OCI-LY7 (cell line): ENCODE measurements around the gene DNAJB12. TPM values are rescaled to one million over a fixed set of nuclear protein-coding genes. Genes with fewer than 3 reads are reported as not detected.

Experiments
- BruUV-seq: library from RNA; stranded (reverse); fragments of 400-500 nt; replicated peaks from 2 replicates; lab custom pipeline; 2021; lab: Mats Ljungman, UMichigan
- CTCF ChIA-PET: fragments of 300-600 bp; sonication (Branson Sonifier 250); formaldehyde crosslinking; loops from one replicate; lab custom pipeline; 2022; ENCODE audit warnings: antibody characterized with exemption; ENCODE audit not compliant: unreplicated experiment; lab: Charles Lee
- POLR2A ChIA-PET: fragments of 300-600 bp; sonication (Branson Sonifier 250); formaldehyde crosslinking; loops from one replicate; lab custom pipeline; 2022; ENCODE audit warnings: antibody characterized with exemption; lab: Charles Lee
- DNase-seq: peaks from one replicate; pipeline ENCODE4 v3.0.0-alpha.2; 2015; ENCODE audit warnings: low spot score
- H2AFZ ChIP-seq: fragments of 200-600 bp; sonication (generic), shearing (Covaris generic); 2 replicates; pipeline ENCODE4 v1.6.1; 2014; ENCODE audit warnings: mild to moderate bottlenecking, antibody characterized with exemption, low read length, moderate library complexity
- H3K27ac ChIP-seq: fragments of 200-600 bp; sonication (generic); 2 replicates; pipeline ENCODE4 v1.5.1; 2014; ENCODE audit warnings: mixed run types, low read depth, mild to moderate bottlenecking, moderate library complexity, low read length, inconsistent platforms; ENCODE audit not compliant: poor library complexity, severe bottlenecking
- H3K36me3 ChIP-seq: fragments of 200-600 bp; sonication (generic); 2 replicates; pipeline ENCODE4 v1.6.1; 2014; ENCODE audit warnings: mild to moderate bottlenecking, antibody characterized with exemption, low read length, moderate library complexity, mixed read lengths; ENCODE audit not compliant: insufficient read depth
- H3K4me1 ChIP-seq: fragments of 200-600 bp; sonication (generic); 2 replicates; pipeline ENCODE4 v1.5.1; 2014; ENCODE audit warnings: mild to moderate bottlenecking, low read length; ENCODE audit not compliant: insufficient read depth, poor library complexity, severe bottlenecking
- H3K4me2 ChIP-seq: fragments of 200-600 bp; sonication (generic); 2 replicates; pipeline ENCODE4 v1.6.1; 2014; ENCODE audit warnings: mild to moderate bottlenecking, low read length
- H3K4me3 ChIP-seq: fragments of 200-600 bp; sonication (generic); 2 replicates; pipeline ENCODE4 v1.5.1; 2014; ENCODE audit warnings: mild to moderate bottlenecking, low read depth, low read length; ENCODE audit not compliant: poor library complexity, severe bottlenecking
- H3K79me2 ChIP-seq: fragments of 200-600 bp; sonication (generic); 2 replicates; pipeline ENCODE4 v1.6.1; 2016; ENCODE audit warnings: low read depth, mild to moderate bottlenecking, low read length, moderate library complexity, mixed read lengths; ENCODE audit not compliant: insufficient read depth
- H3K9me2 ChIP-seq: fragments of 200-600 bp; sonication (generic); 2 replicates; pipeline ENCODE4 v1.6.1; 2016; ENCODE audit warnings: mild to moderate bottlenecking, low read length, mixed read lengths; ENCODE audit not compliant: insufficient read depth
- H3K9me3 ChIP-seq: fragments of 200-600 bp; sonication (generic); 2 replicates; pipeline ENCODE4 v1.6.1; 2014; ENCODE audit warnings: mild to moderate bottlenecking, mixed run types, low read length, mixed read lengths
- H4K20me1 ChIP-seq: fragments of 200-600 bp; sonication (generic); 2 replicates; pipeline ENCODE4 v1.6.1; 2014; ENCODE audit warnings: mild to moderate bottlenecking, antibody characterized with exemption, low read length, moderate library complexity, mixed read lengths; ENCODE audit not compliant: insufficient read depth
- EZH2phosphoT487 ChIP-seq: fragments of 200-600 bp; sonication (generic); IDR thresholded peaks from 2 replicates; pipeline ENCODE4 v1.6.1; 2018; ENCODE audit warnings: low read depth, borderline replicate concordance, mild to moderate bottlenecking, mixed run types, antibody characterized with exemption, low read length, moderate library complexity, mixed read lengths
- intact Hi-C: fragments of 100-400 bp; cut with micrococcal nuclease; formaldehyde crosslinking; loops from one replicate; pipeline ENCODE4 v1.10.0; 2022; ENCODE audit not compliant: unreplicated experiment
- total RNA-seq, 2 experiments: library from RNA; depleted of rRNA in 1 of 2; stranded (reverse); fragments of >200 nt in 1 of 2; shearing (Covaris generic) in 1 of 2; gene quantifications; 2 replicates each; pipeline ENCODE4 v1.2.3, GENCODE V29; 2014 to 2022
- TF ChIP-seq, protein P1 (sequence below): fragments of 200-600 bp; sonication (generic); conservative IDR thresholded peaks from 2 replicates; pipeline ENCODE4 v1.5.1; 2014; ENCODE audit warnings: mild to moderate bottlenecking, antibody characterized with exemption, low read length, moderate library complexity, mixed read lengths

Gene DNAJB12
- total RNA-seq, 2 experiments from 2014 or later = 27.4 to 28.3 TPM

DNA sequence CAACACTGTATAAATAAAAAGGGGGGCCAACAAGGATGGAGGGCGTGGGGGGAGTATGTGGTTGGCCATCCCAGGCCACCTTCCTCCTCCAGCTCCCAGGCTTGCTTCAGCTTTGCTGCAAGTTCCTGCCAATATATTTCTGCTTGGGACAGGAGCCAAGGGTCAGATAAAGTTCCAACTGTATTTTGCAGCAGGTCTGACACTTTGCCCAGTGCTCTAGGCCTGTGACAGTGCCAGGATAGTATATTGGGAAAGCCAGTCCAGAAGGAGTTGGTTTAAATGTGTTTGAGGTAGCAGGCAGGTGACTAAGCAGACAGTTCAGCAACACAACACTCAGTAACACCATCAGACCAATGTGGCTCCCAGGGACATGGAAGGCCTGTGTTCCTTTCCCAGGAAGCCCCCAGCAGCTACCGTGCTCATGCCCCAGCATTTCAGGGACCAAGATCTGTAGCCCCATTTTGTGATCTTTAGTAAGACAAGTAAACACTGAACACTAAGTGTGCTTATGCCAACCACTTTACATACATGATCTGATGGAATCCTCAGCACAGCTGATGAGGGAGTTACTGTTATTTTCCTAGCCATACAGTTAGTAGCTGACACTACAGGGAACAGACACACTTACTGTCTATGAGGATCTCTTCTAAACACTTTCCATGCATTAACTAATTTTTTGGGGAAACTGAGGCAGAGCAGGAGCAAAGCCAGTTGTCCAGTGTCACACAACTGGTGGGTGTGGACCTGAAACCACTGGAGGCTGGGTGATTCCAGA is 38.9 kb downstream of the DNAJB12 start:
- no peak overlapping the region for H3K27ac ChIP-seq
- POLR2A ChIA-PET = interaction anchor here (1.6 to 1.8 kb wide), 2 partner anchors 10 to 12 kb away, joined by 4 to 5 read pairs; no protein-coding TSS in a partner anchor

GRCh38 chr10:72315054-72315453 is 39.7 kb downstream of the DNAJB12 start:
- H3K79me2 ChIP-seq = no peaks in the 10 kb centered on the region
- no peaks in the 10 kb centered on the region for H4K20me1 ChIP-seq
- DNase-seq = no peak
- no peaks in the 10 kb centered on the region for H3K9me3 ChIP-seq
- H2AFZ ChIP-seq = no peak overlapping the region
- H3K36me3 ChIP-seq = no peaks in the 10 kb centered on the region
- CTCF ChIA-PET = no interaction called here
- no peak overlapping the region for H3K27ac ChIP-seq
- no peaks in the 10 kb centered on the region for H3K9me2 ChIP-seq
- intact Hi-C loops = loop anchor here (10.0 kb wide), 1 partner anchor 460 kb away; the partner anchor contains the start of gene PSAP
- POLR2A ChIA-PET = interaction anchor here (1.8 kb wide), 1 partner anchor 9 kb away, joined by 5 read pairs; no protein-coding TSS in a partner anchor
- H3K4me2 ChIP-seq = no peak overlapping the region
- no TSS peak for BruUV-seq
- peaks cover 41% of the 10 kb centered on the region for H3K4me1 ChIP-seq
- H3K4me3 ChIP-seq = no peak overlapping the region
- TF ChIP-seq EZH2phosphoT487 = no peak
- TF ChIP-seq, protein P1, sequence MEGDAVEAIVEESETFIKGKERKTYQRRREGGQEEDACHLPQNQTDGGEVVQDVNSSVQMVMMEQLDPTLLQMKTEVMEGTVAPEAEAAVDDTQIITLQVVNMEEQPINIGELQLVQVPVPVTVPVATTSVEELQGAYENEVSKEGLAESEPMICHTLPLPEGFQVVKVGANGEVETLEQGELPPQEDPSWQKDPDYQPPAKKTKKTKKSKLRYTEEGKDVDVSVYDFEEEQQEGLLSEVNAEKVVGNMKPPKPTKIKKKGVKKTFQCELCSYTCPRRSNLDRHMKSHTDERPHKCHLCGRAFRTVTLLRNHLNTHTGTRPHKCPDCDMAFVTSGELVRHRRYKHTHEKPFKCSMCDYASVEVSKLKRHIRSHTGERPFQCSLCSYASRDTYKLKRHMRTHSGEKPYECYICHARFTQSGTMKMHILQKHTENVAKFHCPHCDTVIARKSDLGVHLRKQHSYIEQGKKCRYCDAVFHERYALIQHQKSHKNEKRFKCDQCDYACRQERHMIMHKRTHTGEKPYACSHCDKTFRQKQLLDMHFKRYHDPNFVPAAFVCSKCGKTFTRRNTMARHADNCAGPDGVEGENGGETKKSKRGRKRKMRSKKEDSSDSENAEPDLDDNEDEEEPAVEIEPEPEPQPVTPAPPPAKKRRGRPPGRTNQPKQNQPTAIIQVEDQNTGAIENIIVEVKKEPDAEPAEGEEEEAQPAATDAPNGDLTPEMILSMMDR = no peak

More for the DNA sequence above, 38.9 kb downstream of the DNAJB12 start:
- H3K4me2 ChIP-seq = no peak overlapping the region
- H3K9me2 ChIP-seq = no peaks in the 10 kb centered on the region
- no peak overlapping the region for H3K4me3 ChIP-seq
- H2AFZ ChIP-seq = no peak overlapping the region
- CTCF ChIA-PET = interaction anchor here (0.6 to 0.9 kb wide), 2 partner anchors 11 to 41 kb away, joined by 3 read pairs; no protein-coding TSS in a partner anchor
- no TSS peak for BruUV-seq
- H4K20me1 ChIP-seq = no peaks in the 10 kb centered on the region
- peaks cover 48% of the 10 kb centered on the region for H3K4me1 ChIP-seq
- intact Hi-C loops = loop anchor here (10.0 kb wide), 1 partner anchor 461 kb away; the partner anchor contains the start of gene PSAP
- H3K79me2 ChIP-seq = no peaks in the 10 kb centered on the region
- TF ChIP-seq, protein P1 = no peak
- no peak for TF ChIP-seq EZH2phosphoT487
- no peaks in the 10 kb centered on the region for H3K9me3 ChIP-seq
- DNase-seq = no peak
- H3K36me3 ChIP-seq = no peaks in the 10 kb centered on the region
